Stimulated activated CD4-positive, alpha-beta T cell treated with anti-CD3 and anti-CD28 coated beads, Interleukin-1b, Interleukin-23, amount 100 ng/mL, for 4 hours (primary cell): ENCODE results near the gene IFNW1.

ENCODE experiments used
- DNase-seq, 2 donors: peaks; one replicate each; pipeline ENCODE4 v3.0.0-alpha.2; 2020; ENCODE audit warnings: low read depth in 2 of 2

IFNW1 gene

DNA sequence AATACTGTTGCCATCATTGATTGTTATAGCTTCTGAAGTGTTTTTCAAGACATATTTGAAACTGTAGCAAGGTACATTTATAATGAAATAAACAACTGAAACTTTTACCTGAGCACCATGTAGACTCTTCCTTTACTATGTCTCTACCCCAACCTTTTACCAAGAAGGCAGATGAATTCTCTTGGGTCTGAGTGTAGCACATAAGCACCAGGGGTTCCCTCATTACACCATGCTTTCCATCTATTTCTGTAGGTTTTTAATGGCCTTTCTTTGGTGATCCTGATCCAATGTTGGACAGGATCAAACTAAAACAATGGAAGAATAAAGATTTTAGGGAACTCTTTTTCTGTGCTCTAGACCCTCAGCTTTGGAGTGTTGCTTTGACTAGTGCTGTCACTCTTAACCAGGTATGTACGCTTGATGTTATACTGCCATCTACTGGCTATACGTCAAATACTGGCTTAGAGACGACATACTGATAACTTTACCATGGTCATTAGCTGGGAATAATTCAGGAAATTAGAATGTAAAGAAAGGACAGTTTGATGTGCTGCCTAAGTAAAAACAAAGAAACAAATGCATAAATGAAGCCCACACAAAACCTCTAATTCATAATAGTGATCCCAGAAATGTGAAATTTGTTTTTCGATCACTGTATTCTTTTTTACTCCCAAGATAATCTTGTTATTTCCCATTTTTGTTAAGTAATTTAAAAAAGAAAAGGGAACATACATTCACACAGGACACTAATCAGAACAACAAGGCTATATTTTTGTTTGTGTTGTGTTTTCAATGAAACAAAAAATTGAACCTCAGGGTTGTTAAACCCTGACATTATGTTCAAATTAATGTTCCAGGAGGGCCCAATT lies 30.7 kb downstream of the IFNW1 start:
- no peak for DNase-seq

DNA sequence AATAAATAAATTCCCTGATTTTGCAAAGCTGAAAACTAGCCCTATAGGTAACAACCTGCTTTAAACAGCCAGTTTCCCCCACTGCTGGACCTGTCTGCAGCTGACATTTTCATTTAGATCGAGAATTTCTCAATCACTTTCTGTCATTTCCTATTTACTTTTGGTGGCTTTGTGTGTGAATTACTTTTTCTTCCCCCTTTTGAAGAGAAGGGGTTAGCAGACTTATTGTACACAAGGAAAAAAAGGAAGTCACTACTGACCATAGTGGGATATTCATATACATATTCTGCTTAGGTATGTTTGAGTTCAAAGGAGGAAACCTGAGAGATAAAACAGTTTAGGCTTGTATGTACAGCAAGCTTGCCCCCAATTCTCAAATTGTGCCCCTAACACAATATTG lies 36.8 kb downstream of the IFNW1 start:
- DNase-seq = no peak

DNA sequence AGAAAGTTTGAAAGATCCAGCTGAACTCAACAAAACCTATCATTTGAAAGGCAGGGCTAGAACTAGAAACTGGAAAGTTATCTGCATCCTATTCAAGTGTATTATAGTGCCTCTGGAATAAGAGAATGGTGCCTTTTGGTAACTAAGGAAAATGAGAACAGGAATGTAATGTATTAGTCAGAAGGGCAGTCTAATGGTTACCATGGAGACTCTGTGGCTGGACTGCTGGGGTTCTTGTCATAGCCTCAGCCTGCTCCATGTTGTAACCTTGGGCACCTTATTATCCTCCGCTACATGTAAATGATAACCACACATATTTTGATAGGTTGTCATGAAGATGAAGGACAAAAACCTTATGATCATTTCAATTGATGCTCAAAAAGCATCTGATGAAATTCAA lies 39.3 kb downstream of the IFNW1 start:
- no peak for DNase-seq

DNA sequence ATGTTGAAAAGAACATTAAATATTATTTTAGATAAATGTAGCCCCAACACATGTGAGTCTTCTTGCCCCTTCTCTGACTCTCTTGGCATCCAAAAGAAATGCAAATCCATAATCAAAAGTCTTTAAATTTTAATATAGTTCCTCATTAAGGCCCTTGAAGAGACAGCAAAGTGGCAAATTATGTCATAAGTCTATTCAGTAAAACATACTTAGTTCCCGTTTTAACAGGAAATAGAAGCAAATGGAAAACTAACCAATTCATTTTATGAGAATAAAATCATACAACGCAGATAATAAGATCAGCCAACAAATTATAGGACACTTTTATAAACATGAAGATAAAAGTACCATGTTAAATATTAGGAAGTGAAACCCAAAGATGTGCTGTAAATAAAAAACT lies 43.8 kb downstream of the IFNW1 start:
- no peak for DNase-seq

DNA sequence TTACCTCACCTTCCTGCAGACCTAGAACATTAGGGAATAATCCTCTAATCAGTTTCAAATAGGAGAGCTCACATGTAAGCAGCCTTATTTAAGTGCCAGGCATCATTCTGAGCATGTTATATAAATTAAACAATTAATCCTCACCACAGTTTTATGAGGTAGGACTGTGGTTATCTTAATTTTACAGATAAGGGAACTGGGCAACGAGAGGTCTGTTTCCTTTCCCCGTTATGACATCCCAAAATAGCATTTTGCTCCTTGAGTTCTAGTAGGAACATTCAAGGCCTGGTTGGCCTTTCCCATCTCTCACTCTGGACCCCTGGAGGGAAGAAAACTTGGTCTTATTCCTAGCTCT lies 44.8 kb downstream of the IFNW1 start:
- DNase-seq = no peak

DNA sequence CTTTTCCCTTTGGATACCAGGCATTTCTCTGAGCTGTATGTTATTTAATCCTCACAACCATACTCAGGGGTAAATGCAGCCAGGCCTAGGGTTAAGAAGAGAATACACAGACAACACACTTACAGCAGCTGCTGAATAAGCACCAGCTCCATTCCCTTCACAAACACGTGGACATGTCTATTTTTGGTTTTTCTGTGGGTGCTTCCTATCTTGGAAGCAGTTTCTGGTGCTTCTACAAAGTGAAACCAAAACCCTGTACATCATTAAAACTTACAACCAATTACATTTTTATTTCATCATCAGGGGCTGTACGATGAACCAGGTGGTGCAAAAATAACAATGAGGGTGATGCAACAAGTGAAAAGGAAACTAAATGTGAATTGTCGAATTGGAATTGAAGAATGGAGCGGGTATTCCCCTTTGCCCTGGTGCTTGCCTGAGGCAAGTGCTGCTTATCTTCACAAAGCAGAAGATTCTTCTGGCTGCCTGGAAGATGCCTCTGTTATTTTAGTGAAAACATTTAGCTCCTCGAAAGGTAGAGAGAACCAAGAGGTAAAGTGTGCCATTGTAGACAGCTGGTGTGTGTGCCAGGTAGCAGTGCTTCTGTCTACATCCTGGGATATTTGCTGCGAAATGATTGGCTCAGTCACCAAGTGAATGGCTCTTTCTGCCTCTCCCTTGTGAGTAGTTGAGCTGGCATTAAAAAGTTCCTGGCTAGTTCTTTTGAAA lies 45.3 kb downstream of the IFNW1 start:
- peak in 1 of 2 donors; percentile 11 for DNase-seq

DNA sequence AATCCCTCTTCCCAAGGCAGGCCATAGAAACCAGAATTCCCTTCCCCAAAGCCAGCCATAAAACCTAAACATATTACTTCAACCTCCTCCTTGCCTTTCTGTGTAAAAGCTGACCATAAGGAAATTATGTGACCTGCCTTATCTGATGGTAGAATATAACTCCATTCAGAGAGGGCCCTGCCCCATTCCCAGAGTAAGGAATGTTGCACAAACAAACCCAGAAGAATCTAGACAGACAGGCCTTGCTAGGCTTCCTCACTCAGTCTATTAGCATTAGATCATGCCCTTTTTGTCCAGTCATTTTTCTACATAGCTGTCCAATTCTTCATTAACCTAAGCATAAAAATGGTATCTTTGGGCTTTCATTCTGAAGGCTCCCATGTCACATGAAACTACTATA lies 46.1 kb downstream of the IFNW1 start:
- DNase-seq = no peak
